T follicular helper cell (primary cell): Measurements from ENCODE around the gene RFC5.
"Not testable (repeated sequence)": the region's sequence is repeated elsewhere in the genome, so short reads cannot be mapped to it uniquely, and the experiment has no call there.

ENCODE experiments used
- DNase-seq: peaks from one replicate; pipeline ENCODE4 v3.0.0-alpha.2; 2020; ENCODE audit warnings: low read depth
- total RNA-seq, 2 experiments: gene quantifications; one replicate each; lab custom pipeline; 2026; lab: John Stamatoyannopoulos, UW

RFC5 gene, protein sequence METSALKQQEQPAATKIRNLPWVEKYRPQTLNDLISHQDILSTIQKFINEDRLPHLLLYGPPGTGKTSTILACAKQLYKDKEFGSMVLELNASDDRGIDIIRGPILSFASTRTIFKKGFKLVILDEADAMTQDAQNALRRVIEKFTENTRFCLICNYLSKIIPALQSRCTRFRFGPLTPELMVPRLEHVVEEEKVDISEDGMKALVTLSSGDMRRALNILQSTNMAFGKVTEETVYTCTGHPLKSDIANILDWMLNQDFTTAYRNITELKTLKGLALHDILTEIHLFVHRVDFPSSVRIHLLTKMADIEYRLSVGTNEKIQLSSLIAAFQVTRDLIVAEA
- total RNA-seq: 24.0 to 29.0 reads per million in 2 experiments

DNA sequence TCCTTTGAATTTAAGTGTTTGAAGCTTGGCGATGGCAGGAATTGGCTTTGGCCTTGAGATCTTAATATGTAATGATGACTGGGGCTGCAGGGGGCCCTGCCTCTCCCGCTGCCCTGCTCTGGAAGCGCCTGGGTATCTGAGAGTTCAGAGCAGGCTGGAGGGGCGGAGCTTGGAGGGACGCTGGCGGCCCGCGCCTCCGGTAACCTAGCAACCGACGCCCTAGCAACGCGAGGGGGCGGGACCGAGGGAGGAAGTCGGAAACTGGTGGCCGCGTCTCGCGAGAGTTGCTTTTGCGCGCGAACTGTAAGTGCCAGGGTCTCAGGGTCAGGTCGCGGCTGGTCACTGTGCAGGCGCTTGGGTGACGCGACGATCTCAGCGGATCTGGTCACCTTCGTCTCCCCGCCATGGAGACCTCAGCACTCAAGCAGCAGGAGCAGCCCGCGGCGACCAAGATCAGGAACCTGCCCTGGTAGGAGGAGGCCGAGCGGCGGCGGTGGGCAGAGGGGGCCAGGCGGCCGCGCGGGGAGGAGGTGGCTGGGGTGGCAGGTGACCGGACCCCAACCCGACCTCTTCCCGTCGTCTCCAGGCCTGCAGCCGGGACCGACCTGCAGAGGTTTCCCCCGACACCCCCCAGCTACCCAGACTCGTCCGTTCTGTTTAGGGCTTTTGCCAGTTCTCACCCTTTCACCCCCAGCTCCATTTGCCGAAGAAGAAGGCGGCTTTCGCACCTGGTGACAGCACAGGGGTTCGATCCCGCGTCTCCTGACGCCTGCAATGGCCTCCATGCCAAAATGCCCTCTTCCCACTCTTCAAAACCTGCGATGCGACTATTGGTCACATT is at the start of gene RFC5:
RFC5 (plus strand) TSS at position 280 of the 841 bp plus-strand sequence; CDS start at position 405, 125 bp downstream.
- peak; percentile 97 for DNase-seq

DNA sequence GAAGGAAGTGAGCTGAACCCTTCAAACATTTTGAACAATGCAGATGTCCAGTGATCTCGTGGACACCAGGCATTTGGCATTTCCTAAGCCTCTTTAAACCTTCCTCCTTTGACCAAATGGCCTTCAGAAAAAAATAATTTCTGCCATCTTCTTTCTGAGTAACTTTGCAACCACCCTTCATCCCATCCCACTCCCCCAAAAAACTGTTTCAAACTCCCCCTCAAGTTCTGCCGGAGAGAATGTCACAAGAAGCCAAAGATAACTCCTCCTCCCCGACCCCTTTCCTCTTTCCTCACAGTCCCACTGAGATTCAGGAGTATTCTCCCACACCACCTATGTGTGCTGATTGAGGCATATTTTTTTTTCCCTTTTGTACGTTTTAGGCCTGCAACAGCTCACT is 49.5 kb upstream of the RFC5 start:
- DNase-seq: no peak

DNA sequence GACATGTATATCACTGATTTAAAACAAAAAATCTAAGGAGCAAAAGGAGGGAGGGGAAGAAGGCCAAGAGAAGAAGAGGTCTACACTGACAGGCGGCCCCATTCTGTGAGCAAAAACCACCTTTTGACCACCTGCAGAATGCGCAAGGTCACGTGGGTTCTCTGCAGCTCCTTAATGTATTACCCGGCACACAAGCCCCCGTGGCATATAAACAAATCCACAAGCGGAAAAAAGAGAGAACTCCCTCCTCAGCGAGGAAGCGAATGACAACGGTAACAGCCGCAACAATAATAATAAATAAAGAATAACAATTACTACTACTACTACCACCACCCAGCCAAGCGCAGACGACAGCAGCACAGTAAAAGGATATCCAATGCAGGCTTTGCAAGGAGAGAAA is 49.0 kb upstream of the RFC5 start:
- no peak for DNase-seq

DNA sequence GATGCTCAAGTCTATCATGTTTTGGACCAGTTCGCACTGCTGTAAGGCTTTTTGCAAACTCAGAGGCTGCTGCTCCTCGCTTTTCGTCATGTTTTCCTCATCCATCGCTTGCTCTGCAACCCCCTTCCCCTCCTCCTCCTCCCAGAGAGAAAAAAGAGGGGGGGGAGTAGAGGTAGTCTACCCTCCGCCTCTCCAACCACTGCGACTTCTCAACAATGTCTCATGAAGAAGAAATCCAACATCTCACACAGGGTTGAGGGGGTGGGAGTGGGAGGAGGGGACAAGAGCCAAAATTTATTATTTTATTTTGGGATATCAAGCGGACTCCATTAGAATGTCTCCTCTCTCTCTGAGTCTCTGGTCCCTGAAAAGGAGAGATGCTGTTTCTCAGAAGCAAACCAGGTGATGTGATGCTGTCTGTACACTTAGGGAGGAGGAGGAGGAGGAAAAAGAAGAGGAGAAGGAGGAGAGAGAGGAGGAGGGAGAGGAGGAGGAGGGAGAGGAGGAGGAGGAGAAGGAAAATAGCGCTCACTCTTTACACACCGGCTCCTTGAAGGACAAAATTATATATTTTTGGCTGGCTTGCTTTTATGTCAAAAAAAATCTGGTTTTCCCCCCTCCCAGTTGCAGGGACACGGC is 48.2 kb upstream of the RFC5 start:
- no peak for DNase-seq

DNA sequence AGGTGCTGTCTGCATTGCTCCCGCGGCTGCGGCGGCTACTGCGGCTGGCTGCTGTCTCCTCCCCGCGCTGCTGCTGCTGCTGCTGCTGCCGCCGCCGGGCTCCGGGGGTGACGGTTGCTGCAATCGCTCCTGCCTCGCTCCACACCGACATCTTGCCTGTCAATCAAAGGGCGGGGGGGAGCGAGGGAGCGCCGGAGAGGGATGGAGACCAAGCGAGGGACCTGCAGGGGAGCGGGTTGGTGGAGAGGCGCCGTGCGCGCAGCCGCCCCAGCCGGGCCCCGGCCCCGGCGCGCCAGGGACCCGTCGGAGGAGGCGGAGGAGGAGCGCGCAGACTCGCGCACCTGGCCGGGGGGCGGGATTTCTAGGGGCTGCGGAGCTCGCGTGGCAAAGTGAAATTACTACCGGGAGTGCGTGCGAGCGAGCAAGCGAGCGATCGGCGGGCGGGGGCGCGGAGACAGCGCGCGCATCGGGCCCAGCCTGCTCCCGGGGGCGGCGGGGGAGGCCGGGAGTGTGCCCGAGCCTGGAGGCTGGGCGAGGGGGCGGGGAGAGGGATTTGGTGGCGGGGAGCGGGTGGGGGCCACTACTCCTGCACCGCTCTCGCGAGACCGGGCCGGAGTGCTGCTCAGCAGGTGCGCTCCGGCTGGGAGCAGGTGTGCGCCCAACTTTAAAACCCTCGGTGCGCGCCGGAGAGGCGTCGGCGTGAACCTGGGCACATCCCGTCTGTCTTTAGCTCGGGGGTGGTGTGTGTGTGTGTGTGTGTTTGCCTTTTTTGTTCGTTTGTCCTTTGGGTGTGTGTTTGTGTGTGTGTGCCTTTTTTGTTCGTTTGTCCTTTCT is 47.5 kb upstream of the RFC5 start, which contains the start of gene KSR2:
KSR2 (minus strand) TSS at position 165 of the 834 bp plus-strand sequence. CDS start 735 bp downstream, outside the sequence.
- DNase-seq: peak; percentile 52

DNA sequence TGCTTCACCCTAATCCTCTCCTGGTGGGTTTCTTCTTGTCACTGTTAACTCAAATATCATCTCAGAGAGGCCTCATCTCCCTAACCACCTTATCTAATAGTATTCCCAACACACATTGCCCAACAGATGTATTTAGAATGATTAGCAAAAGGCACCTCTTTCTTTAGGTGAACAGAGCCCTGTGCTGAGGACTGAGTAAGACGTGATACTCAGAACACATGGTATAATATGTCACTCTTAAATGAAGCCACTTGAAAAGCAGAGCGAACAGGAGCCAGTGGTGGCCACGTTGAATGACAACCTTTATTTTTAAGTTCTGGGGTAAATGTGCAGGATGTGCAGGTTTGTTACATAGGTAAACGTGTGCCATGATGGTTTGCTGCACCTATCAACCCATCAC is 46.2 kb upstream of the RFC5 start:
- DNase-seq: no peak

DNA sequence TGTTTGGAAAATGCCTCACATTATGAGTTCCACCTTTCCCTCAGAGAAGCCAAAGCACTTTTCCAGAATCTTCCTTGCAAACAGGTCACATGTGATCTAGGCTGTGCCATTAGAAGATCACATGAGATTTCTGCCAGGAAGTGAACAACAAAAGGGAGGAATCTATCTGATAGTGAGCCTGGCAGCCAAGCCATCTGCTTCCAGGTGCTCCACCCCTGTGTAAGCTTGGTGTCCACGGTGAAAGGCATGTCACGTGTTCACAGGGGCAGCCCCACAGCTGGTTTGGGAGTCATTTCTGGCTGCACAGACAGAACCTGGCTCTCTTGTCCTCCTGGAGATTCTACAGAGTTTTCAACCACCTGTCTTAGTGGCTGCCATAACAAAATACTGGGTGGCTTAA is 44.2 kb upstream of the RFC5 start:
- DNase-seq: no peak

DNA sequence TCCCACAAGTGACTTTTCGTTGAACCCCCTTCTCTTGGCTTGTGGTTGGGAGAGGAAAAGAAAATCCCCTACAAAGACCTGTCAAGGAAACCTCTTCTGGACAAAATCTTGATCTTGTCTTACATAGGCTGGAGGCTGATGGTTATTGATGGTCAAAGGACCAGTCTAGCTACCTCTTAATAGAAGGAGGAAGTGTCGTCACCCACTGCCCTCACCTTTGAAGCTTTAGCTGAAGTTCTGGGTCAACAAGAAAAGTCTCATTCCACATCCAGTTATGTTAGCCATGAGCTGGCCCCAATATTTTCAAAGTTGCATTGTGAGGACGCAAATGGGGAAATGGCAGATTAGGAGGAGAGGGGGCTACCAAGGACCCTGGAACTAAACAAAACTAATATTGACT is 41.5 kb upstream of the RFC5 start:
- DNase-seq: no peak

DNA sequence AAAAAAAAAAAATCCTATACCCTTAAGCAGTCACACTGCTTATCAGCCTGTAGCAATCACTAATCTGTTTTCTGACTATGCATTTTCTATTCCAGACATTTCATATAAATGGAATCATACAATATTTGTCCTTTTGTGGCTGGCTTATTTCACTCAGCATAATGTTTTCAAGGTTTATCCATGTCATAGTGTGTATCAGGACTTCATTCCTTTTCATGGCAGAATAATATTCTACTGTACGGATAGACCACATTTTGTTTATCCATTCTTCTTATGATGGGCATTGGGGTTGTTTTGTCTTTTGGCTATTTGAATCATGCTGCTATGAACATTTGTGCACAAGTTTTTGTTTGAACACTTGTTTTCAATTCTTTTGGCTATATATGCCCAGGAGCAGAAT is 39.1 kb upstream of the RFC5 start:
- no peak for DNase-seq

DNA sequence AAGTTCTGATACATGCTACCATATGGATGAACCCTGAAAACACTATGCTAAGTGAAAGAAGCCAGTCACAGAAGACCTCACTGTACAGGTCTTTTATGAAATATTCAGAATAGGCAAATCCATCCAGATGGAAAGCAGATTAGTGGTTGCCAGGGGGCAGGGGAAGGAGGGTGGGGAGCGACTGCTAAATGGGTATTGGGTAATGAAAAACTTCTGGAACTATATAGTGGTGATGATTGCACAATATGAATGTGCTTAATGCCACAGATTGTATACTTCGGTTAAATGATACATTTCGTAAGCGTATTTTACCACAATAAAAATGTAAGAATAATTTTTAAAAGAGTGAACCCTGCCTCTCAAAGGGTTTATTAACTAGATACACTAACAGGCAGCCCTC is 35.9 kb upstream of the RFC5 start:
- no peak for DNase-seq

DNA sequence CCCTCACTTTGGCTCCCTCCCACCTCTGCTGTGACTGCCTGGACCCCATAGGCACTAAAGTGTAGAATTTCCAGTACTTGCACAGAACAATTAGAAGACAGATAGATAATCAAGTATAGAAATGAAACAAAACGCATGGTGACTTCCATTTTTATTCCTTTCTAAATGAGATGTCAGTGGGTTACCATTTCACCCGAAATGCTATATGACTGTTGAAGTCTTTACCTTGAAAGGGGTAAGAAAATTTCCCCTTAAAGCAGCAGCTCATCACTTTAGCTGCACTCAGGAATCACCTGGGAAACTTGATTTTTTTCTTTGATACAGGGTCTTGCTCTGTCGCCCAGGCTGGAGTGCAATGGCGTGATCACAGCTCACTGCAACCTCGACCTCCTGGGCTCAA is 35.2 kb upstream of the RFC5 start:
- no peak for DNase-seq

DNA sequence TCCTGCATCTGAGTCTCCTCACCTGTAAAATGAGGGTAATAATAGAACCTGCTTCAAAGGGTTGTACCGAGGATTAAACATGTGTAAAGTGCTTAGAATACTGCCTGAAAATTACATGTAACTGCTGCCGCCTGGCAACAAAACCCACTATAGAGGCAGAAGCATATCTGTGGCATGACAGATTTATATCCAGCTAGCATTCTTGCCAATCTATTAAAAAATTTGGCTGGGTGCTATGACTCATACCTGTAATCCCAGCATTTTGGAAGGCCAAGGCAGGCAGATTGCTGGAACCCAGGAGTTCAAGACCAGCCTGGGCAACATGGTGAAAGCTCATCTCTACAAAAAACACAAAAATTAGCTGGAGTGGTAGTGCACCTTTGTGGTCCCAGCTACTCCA is 31.3 kb upstream of the RFC5 start:
- DNase-seq: no peak

DNA sequence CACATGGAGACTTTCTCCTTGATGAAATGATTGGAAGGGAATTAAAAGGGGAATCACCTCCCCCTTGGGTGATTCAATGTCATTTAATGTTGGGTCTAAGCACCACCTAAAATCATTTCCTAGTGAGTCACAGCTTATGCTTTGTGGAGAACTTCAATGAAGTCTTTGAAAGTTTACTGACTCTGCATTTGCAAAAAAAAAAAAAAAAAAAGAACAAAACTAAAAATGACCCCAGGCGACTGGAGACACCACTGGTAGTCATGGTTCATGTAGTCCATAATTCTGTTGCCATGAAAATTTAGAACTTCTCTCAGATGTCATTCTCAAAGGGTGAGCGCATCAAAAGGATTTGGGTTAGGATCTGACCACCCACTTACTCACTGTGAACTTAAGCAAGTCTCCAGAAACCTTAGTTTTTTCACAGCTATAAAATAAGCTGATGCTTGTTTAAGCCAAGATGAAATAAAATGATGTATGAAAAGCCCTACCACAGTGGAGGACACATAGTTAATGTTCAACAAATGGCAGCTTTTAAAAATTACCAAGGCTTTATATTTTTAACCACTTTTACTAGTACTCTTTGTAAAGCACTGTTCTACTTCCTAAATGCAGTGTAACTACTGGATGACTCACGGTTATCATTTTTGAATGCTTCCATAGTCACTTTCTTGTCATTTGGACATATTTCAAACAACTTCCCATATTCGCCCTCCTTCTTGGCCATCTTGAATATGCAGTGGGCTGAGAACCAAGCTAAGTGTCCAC is 29.6 kb upstream of the RFC5 start:
- DNase-seq: no peak

DNA sequence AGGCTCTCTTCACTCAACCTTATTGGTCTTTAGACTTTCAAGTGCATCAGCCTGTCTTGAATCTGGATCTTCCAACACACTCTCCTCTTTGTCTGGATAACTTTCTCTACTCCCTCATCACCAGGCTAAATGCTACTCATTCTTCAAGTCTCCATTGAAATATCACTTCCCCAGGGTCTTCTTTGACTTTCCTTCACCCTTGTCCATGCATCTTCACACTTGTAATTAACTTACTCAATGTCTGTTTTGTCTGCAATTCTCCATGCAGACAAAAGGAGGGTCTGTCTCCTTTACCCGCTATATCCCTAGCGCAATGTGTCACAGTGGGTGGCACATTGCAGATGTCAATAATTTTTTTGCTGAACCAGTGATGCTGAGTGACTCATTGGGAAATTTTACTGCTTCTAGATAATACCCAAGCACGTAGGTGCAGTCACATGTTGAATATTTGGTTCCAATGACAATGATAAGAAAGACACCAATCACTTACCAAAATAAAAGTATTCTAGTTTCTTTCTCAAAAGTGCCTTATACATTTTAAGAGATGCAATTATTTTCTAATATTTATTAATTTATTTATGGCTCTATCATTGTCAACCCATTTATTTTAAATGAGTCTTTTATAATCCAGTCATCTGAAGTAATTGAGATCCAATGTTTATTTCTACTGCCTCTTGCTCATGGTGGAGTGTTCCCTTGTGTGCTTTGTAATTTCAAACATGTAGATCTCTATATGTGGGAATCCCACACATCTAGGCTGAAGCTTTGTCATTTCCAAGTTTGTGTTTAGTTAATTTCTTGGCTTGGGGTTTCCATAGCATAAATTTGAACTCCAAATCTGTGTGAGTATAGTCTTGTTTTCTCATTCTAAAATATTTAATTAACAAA is 21.7 kb upstream of the RFC5 start:
- DNase-seq: no peak

DNA sequence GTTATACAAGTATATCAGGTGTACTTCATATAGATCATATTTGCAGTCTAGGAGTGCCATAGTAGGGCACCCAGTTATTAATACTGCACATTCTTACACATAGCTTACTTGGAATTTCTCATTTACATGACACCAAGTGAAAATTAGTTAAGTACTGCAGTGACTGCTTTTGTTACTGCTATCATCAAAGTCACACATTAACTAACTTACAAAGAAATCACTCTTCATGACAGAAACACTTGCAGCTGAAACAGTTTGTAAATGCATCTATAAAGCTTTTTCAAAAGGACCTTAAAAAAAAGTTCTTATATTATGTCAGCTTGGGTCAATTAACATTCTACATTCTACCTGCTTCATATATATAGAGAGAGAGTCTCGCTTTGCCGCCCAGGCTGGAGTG is 17.8 kb upstream of the RFC5 start:
- DNase-seq: no peak

DNA sequence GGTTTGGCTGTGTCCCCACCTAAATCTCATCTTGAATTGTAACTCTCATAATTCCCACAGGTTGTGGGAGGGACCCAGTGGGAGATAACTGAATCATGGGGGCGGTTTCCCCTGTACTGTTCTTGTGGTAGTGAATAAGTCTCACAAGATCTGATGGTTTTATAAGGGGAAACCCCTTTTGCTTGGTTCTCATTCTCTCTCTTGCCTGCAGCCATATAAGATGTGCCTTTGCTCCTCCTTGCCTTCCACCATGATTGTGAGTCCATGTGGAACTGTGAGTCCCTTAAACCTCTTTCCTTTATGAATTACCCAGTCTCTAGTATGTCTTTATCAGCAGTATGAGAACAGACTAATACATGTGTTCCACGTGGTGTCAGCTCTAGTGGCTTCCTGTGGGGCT is 16.7 kb upstream of the RFC5 start:
- DNase-seq: not testable (repeated sequence)

DNA sequence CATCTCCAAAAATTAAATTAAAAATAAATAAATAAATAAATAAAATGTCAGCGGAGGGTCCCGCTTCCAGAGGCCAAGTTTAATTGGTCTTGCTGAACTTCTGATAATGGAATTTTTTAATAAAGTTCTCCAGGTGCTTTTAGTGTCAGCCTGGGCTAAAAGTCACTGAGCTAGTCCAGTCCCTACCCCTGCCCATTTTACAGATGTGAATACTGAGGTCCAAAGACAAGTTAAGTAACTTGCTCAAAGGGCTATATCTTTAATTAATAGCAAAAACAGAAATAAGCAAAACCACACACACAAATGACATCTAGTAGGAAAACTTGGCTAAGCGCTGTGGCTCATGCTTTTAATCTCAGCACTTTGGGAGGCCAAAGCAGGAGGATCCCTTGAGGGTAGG is 5.6 kb upstream of the RFC5 start:
- no peak for DNase-seq

DNA sequence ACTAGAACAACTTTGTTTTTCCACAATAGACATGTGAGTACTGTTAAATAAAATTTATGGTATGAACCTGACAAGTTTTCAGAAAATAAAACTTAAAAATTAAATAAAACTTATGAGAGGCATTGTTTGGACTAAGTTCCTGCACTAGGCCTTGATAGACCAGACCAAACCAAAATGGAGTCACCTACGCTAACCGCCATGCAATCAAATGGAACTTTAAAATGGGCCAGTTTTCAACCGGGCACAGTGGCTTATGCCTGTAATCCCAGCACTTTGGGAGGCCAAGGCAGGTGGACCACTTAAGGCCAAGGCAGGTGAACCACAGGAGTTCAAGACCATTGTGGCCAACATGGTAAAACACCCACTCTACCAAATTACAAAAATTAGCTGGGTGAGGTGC is 5.1 kb upstream of the RFC5 start:
- DNase-seq: no peak

DNA sequence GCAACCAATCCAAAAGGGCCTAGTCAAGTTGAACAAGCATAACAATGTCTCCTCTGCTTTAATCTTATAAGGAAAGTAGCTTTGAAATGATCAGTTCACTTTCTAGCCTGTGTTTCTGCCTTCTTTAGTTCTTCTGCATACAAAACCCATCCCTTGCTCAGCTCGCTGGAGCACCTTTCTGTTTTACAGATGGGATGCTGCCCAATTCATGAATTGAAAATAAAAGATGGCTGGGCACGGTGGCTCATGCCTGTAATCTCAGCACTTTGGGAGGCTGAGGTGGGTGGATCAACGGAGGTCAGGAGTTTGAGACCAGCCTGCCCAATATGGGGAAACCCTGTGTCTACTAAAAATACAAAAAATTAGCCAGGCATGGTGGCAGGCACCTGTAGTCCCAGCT is 4.5 kb upstream of the RFC5 start:
- DNase-seq: no peak

DNA sequence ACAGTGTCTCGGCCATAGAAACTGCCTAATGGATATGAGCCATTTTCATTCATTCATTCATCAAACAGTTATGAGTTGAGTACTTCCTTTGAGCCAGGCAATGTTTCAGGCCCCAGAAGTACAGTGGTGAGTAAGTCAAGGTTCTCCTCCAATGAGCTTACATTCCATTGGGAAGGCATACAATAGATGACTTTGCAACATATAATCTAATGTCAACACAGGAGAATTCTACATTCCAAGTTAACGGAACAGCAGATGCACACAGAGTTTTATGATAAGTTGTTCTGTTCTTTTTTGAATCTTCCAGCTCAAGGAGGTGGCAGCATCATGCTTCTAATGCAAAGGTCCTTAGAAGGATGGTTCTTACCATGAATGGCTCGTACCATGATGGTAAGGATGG is 3.2 kb upstream of the RFC5 start:
- no peak for DNase-seq
